GM19193 (cell line): ENCODE measurements around the gene PCDH10.

Source experiments
- POLR2A ChIP-seq: IDR thresholded peaks from 4 replicates; pipeline ENCODE4 v1.6.1; 2011; ENCODE audit not compliant: insufficient read depth, insufficient read length; ENCODE audit errors: extremely low read depth

Gene PCDH10, protein sequence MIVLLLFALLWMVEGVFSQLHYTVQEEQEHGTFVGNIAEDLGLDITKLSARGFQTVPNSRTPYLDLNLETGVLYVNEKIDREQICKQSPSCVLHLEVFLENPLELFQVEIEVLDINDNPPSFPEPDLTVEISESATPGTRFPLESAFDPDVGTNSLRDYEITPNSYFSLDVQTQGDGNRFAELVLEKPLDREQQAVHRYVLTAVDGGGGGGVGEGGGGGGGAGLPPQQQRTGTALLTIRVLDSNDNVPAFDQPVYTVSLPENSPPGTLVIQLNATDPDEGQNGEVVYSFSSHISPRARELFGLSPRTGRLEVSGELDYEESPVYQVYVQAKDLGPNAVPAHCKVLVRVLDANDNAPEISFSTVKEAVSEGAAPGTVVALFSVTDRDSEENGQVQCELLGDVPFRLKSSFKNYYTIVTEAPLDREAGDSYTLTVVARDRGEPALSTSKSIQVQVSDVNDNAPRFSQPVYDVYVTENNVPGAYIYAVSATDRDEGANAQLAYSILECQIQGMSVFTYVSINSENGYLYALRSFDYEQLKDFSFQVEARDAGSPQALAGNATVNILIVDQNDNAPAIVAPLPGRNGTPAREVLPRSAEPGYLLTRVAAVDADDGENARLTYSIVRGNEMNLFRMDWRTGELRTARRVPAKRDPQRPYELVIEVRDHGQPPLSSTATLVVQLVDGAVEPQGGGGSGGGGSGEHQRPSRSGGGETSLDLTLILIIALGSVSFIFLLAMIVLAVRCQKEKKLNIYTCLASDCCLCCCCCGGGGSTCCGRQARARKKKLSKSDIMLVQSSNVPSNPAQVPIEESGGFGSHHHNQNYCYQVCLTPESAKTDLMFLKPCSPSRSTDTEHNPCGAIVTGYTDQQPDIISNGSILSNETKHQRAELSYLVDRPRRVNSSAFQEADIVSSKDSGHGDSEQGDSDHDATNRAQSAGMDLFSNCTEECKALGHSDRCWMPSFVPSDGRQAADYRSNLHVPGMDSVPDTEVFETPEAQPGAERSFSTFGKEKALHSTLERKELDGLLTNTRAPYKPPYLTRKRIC

DNA sequence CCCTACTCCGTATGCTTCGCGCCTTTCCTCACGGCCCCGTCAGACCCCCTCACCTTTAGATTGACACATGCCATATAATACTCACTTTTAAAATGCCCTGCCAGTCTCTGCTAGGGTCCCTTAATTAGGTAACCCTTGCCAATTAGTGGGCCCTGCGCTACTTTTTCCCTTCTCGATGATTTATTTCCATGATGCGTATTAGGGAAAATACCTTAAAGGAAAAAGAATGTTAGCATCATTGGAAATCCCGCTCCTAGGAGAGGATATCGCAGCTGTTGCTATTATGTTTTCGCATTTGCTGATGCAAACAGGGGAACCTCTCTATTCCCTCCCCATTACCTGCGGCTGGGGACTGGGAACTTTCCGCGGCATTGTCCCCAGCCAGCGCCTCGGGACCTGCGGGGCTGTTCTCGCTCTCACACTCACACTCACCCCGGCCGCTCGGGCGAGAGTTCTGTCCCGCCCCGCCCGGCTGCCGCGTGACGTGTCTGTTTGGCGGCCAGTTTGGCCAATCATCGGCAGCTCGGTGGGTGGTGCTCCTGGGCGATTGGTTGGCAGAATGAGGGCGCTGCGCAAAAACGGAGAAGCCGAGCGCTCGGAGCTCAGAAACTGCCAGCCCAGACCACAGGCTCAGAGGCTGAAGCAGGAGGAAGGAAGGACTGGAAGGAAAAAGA lies at the start of gene PCDH10:
TSS of gene PCDH10 (plus strand) at position 605 of the 674 bp plus-strand sequence. CDS start 847 bp downstream, outside the sequence.
- TF ChIP-seq POLR2A: no peak

DNA sequence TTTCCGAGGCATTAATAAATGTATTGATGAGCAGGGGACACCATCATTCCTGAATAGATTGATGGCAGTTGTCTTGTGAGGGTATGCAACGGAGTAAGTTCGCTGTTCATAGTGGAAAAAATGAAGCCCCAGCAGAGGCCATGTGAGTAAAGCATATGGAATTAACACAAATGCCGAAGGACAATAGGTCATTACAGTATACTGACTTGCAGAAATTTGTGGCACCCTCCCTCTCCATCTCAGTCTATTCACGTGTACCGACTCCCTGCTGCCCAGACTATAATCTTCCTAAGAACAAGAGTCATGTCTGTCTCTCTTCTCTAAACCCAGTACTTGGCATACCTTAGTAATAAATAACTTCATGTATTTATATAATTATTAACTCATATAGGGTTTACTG lies 47.1 kb upstream of the PCDH10 start:
- TF ChIP-seq POLR2A: no peak

DNA sequence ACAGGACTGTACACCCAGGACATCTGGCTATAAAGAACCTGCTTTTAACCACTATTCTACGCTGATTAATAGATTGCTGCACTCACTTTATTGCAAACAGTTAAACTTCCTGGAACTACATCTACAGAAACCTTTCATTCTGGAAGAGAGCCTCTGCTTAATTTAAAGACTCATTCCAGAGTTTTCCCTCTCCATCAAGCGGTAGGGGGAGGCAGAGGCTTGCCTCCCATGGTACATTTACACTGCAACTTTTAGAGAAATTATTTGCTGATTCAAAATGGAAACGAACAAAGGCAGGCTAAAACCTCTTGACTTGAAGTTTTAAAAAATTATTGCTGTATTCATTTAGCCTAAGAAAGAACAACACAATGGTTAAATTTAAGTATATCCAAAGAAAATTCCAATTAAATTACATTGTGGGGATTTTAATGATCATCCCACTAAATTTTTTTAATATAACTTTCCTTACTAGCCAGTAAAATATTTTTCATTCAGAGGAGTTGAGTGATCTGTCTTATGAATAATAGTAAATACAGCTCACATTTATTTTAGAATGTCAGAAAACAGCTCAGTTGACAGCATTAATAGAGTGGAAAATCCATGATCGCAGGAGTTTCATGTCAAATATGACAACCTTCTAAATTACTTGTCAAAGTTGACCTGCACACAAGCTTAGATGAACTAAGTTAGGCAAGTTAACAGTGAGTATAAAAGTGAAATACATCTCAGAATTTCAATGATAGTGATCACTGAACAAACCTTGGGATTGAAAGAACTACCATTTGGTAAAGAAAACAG lies 46.3 kb upstream of the PCDH10 start:
- TF ChIP-seq POLR2A: no peak

DNA sequence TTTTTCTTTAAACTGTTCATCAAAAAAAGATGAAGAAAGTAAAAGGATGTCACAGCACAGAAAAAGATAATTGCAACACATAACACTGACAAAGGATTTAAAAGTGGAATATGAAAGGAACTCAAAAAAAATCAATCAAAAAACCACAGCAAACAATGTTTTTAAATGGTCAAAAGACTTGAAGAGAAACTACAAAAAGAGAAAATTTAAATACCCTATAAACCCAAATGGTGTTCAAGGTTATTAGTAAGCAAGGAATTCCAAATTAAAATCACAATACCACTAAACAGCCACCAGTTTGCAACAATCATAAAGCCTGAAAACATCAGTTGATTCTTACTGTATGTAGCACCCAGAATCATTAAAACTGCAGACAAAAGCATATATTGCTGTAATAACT lies 36.5 kb upstream of the PCDH10 start:
- no peak for TF ChIP-seq POLR2A

DNA sequence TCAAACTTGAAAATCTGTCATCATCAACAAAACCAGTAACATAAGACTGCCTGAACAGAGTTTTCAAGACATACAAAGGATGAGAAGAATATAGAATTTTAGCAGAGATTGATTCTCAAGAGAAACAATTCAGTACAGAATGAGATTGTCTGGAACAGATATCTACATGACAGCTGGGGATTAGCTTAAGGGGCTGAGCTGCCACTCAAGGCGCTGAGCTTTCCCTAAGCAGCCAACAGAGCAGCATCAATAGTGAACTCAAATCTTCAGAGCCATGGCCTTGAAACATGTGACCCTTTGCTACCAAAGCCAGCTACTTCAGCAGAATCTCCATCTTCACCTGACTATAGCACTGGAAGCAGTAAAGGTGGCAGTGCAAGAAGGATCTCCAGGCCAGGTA lies 24.3 kb upstream of the PCDH10 start:
- no peak for TF ChIP-seq POLR2A

DNA sequence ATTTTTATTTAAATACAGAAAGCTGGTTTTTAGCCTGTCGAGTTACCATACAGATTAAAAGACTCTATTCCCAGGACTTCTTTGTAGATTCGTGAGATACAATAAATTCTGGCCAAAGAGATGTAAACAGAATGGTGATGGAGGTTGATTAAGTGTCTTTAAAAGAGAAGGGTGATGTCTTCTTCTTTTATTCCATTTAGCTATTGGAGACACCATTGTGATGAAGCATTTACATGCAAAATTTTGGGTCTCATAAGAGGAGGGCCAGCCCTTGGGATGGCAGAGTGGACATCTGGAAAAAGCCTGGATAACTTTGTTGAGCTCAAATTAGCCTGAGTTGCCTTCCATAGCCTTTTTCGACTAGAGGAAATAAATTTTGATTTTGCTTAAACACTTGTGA lies 21.6 kb upstream of the PCDH10 start:
- TF ChIP-seq POLR2A: no peak

DNA sequence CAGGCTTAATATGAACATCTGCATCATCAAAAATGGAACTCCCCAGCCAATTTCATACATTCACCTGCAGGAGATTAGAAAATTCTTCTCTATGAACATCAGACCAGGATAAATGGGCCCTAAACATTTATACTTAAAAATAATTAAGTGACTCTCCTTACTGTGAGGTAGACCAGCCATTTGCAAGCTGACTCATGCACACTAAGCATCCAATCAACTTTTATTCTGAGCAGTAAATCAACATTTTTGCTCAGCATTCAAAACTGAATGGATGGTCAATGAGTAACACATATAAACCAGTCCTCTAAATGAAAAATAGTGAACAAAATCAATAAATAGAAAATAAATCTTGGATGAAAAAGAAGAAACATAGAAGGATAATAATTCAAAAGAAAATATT lies 19.9 kb upstream of the PCDH10 start:
- no peak for TF ChIP-seq POLR2A

DNA sequence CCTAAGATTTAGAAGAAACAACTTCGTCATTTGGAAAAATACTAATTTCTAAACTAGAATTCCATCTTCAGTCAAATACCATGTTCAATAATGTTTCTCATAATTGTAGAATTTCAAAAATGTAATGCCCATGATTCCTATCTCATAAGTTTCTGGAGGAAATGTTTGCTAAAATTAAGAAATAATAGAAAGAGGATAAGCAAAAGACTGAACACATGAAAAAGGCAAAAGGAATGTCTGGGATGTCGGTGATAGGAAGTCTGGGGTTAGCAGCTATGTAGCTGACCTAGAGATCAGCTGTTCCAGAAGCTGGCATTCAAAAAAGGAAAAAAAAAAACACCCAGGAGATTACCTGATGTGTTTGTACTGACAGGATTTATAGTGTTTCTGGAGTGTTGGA lies 18.9 kb upstream of the PCDH10 start:
- TF ChIP-seq POLR2A: no peak

DNA sequence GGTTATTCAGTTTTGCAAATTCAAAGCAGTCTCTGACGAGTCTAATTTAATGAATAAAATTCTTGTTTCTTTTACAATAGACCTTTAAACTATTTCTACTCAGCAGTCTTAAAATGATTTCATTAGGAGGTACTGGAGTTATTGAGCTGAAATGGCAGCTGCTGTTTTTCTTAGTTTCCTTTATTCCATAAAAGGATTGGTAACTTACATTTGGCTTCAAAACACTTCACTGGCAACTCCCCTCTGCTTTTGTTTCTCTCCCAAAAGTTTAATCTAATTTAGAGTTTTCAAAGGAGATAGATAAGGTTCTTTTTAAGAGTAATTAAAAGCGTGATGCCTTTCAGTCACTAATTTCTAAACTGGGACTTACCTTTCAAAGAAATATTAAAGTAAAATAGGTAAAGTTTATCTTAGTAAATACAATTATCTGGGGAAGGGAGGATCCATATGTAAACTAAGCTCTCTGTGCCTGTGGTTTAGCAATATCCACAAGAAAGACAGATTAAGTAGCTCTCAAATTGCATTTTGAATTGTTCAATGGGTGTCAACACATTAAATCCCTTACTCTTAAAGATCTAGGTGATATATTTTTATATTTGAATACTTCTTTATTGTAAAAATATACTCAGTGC lies 17.1 kb upstream of the PCDH10 start:
- no peak for TF ChIP-seq POLR2A

DNA sequence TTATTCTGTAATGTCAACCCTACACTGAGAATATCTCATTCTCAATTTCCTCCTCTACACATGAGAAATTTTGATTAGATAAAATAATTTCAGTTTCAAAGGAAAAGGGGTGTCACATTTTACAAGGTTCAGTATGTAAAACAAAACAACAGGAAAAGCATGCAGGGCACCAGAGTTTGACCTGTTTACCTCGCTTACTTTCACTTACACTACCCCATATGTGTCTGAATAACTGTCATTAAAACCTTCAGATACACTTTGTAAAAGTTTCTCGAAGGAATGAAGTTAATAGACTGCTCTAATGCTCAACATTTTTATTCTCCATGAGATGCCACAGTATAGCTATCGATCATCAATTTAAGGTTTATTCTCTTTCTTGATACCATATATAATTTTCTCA lies 12.3 kb upstream of the PCDH10 start:
- no peak for TF ChIP-seq POLR2A

DNA sequence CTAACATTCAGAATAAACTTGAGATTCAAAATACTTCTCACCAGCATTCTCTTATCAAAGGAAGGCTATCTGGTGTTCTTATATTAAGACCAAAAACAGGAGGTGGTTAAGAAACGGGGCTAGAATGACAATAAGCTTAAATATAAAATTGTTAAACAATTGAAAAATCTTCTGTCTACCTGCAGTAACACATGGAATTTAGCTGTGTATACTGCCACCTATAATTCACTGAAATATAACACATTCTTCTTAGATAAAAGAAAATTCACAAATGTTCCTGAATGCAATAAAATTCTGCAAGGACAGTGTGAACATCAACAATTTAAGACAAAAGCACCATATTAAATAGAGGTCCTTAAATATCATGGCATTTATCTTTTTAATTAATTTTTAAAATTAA lies 11.5 kb upstream of the PCDH10 start:
- TF ChIP-seq POLR2A: no peak

DNA sequence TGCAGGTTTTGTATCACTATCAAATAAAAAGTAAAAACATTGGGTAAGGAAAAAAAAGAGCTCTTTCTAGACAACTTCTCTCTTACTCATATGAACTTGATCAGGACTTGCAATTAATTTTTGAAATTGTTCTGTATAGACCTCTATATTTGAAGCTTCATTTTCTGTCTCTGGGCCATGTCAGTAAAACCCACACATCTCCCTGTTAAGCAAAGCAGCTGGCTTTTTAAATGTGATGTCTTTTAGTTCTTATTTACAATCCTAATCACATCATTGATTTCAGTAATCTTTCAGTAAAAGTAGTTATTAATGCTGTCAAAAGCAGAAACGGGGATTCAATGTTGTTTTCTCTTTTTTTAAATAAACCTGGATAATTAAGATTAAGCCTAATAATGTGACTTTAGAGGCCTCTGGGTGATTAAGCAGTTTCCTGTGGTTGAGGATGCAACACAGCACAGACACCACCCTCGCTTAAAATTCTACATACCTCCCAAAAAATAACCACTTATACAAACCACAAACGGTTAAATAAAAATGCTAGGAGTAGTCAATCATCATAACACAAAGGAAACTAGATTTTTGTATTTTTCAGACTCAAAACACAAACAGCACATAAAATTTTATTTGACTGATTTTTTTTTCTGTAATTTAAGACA lies 5.2 kb upstream of the PCDH10 start:
- no peak for TF ChIP-seq POLR2A

DNA sequence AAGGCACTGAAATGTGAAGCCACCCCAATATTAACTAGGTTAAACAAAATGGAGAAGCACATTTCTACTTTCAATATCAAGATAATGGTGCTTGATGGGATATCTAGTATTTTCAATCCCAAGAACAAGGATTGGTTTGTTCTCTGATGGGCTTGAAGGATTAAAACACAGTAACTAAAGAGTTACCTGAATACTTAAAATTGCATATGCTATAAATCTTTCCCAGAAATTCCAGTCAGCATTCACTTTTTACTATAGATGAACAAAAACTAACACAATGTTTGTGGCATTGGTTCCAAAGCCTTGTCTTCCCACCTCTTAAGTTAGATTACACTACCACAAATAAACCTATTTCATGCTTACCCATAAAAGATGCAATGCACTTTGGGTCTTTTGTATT lies 3.9 kb upstream of the PCDH10 start:
- TF ChIP-seq POLR2A: no peak
